Progenitor cell of endocrine pancreas (in vitro differentiated cells): ENCODE measurements around the gene C5orf63. TPM values are rescaled to one million over a fixed set of nuclear protein-coding genes. Genes with fewer than 3 reads are reported as not detected.
"Not testable (repeated sequence)": the region's sequence is repeated elsewhere in the genome, so short reads cannot be mapped to it uniquely, and the experiment has no call there.

Experiments
- DNase-seq: peaks from one replicate; pipeline ENCODE4 v3.0.0; 2021; ENCODE audit warnings: low spot score; ENCODE audit not compliant: unreplicated experiment
- H3K27ac Mint-ChIP-seq: 2 replicates; pipeline ENCODE4 v1.8.0; 2021; ENCODE audit warnings: mild to moderate bottlenecking, moderate library complexity, mixed read lengths
- H3K27me3 Mint-ChIP-seq: 2 replicates; pipeline ENCODE4 v1.8.0; 2021; ENCODE audit warnings: mixed read lengths
- H3K36me3 Mint-ChIP-seq: 2 replicates; pipeline ENCODE4 v1.8.0; 2022; ENCODE audit warnings: mixed read lengths; ENCODE audit not compliant: insufficient read depth
- H3K4me1 Mint-ChIP-seq: 2 replicates; pipeline ENCODE4 v1.8.0; 2021; ENCODE audit warnings: low read depth, mixed read lengths
- H3K4me3 Mint-ChIP-seq: 2 replicates; pipeline ENCODE4 v1.8.0; 2021; ENCODE audit warnings: low read depth, mild to moderate bottlenecking, moderate library complexity, mixed read lengths
- H3K9me3 Mint-ChIP-seq: 2 replicates; pipeline ENCODE4 v1.8.0; 2021; ENCODE audit warnings: low read depth, mixed read lengths
- long read RNA-seq: library from polyadenylated mRNA; unstranded; transcript quantifications from one replicate; pipeline ENCODE4 v2.0.0, GENCODE V29; 2020
- total RNA-seq: library from RNA; stranded (reverse); gene quantifications from 2 replicates; pipeline ENCODE4 v1.2.1, GENCODE V29; 2021
- TF ChIP-seq, protein P1 (sequence below): fragments of 200-600 bp; sonication (generic); IDR thresholded peaks from one replicate; pipeline ENCODE4 v1.5.0; 2021; ENCODE audit warnings: antibody characterized with exemption, mild to moderate bottlenecking; ENCODE audit not compliant: unreplicated experiment

The C5orf63 gene
- 9.1 and 9.9 TPM in 2 replicates for total RNA-seq
- long read RNA-seq, full-length matches to known transcripts, result 12 of 27 reads
- long read RNA-seq, partial matches to known transcripts, result 7 of 27 reads
- long read RNA-seq, other reads (novel, unspliced or antisense), result 8 of 27 reads

DNA sequence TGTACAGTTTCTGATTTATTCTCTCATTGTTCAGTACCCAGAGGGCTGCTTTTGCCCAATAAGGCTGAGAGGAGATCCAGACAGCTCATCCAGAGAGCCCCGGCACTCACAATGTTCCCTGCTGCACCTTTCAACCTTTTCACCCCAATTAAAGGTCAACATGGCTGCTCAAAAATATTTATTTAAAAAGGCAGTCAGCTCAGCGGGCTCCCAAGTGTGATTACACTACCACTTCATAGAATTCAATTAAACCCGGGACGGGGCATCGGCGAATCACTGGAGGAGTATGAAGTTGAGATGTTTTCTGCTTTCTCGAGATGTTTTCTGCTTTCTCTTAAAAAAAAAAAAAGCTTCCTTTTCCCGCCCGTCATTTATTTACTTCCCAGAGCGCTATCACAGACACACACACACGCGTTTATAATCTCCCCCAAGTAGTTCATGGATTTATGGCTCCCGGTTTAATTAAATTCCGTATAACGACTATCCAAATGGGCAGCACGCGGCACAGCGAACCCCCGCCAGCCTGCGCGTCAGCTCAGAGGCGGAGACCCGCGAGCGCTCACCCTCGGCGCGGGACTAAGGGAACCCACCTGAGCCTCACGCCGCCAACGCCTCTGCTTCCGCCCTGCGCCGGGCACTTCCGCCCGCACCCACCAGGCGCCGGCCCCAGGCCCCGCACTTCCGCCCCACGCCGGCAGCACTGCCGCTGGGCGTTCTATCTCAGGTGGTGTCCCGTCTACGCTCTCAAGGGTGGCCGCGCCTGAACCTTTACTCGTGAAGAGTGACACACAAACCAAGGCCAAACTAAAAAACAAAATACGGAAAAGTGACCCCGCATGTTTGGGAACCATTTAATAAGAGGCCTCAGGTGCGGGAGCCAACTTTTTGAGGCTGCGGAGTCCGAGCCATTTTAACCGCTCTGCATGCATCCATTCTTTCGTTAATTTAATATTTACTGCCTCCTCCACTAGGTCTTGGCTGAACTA is at the start of gene C5orf63:
Gene C5orf63, minus strand, starts transcription at position 642 of the 986 bp plus-strand sequence. CDS start 14,507 bp downstream, outside the sequence.
- peak within 1 kb of the TSS; percentile 91 for H3K27ac Mint-ChIP-seq
- peak within 1 kb of the TSS; percentile 92 for H3K4me3 Mint-ChIP-seq
- peak; percentile 39 for DNase-seq

DNA sequence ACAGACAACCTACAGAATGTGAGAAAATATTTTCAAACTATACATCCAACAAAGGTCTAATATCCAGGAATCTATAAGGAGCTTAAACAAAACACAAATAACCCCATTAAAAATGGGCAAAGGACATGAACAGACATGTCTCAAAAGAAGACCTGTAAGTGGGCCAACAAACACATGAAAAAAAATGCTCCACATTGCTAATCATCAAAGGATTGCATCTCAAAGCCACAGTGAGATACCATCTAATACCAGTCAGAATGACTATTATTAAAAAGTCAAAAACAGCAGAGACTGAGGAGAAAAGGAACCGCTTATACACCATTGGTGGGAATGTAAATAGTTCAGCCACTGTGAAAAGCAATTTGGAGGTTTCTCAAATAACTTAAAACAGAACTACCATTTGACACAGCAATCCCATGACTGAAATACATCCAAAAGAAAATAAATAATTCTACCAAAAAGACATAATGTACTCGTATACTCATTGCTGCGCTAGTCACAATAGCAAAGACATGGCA is 39.1 kb upstream of the C5orf63 start:
- Mint-ChIP-seq H3K27me3 (no peaks in the 10 kb centered on the region), H3K9me3 (peaks cover 32% of the 10 kb centered on the region), H3K36me3 (peaks cover 9% of the 10 kb centered on the region), H3K4me1 (no peaks in the 10 kb centered on the region), H3K27ac (no peak overlapping the region), H3K4me3 (no peak overlapping the region)
- no peak for DNase-seq
- TF ChIP-seq, protein P1, sequence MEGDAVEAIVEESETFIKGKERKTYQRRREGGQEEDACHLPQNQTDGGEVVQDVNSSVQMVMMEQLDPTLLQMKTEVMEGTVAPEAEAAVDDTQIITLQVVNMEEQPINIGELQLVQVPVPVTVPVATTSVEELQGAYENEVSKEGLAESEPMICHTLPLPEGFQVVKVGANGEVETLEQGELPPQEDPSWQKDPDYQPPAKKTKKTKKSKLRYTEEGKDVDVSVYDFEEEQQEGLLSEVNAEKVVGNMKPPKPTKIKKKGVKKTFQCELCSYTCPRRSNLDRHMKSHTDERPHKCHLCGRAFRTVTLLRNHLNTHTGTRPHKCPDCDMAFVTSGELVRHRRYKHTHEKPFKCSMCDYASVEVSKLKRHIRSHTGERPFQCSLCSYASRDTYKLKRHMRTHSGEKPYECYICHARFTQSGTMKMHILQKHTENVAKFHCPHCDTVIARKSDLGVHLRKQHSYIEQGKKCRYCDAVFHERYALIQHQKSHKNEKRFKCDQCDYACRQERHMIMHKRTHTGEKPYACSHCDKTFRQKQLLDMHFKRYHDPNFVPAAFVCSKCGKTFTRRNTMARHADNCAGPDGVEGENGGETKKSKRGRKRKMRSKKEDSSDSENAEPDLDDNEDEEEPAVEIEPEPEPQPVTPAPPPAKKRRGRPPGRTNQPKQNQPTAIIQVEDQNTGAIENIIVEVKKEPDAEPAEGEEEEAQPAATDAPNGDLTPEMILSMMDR, result no peak

More for the DNA sequence above, at the start of gene C5orf63:
- peaks cover 6% of the 10 kb centered on the region for H3K9me3 Mint-ChIP-seq
- TF ChIP-seq, protein P1, result no peak
- H3K4me1 Mint-ChIP-seq, result peaks cover 9% of the 10 kb centered on the region
- no peaks in the 10 kb centered on the region for H3K36me3 Mint-ChIP-seq
- no peaks in the 10 kb centered on the region for H3K27me3 Mint-ChIP-seq

DNA sequence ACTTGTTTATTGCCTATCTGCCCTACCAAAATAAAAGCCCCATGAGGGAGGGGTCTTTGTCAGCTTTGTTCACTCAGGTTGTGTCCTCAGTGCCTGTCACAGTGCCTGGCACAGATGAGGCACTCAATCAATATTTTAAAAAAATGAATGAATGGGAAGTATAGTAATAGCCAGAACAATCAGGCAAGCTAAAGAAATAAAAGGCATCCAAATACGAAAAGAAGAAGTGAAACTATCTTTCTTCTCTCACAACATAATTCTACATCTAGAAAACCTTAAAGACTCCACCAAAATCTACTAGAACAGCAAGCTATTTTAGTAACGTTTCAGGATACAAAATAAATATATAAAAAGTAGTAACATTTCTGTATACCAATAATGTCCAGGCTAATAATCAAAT is 37.8 kb upstream of the C5orf63 start:
- TF ChIP-seq, protein P1, result no peak
- Mint-ChIP-seq H3K36me3 (peaks cover 9% of the 10 kb centered on the region), H3K4me1 (no peaks in the 10 kb centered on the region), H3K9me3 (peaks cover 36% of the 10 kb centered on the region), H3K27me3 (no peaks in the 10 kb centered on the region), H3K4me3 (no peak overlapping the region), H3K27ac (no peak overlapping the region)
- no peak for DNase-seq

DNA sequence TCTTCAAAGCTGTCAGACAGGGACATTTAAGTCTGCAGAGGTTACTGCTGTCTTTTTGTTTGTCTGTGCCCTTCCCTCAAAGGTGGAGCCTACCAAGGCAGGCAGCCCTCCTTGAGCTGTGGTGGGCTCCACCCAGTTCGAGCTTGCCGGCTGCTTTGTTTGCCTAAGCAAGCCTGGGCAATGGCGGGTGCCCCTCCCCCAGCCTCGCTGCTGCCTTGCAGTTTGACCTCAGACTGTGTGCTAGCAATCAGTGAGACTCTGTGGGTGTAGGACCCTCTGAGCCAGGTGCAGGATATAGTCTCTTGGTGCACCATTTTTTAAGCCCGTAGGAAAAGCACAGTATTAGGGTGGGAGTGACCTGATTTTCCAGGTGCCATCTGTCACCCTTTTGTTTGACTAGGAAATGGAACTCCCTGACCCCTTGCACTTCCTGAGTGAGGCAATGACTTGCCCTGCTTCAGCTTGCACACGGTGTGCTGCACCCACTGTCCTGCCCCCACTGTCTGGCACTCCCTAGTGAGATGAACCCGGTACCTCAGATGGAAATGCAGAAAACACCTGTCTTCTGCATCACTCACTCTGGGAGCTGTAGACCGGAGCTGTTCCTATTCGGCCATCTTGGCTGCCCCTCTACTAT is 35.4 kb upstream of the C5orf63 start:
- not testable (repeated sequence) for H3K36me3 Mint-ChIP-seq, H3K27me3 Mint-ChIP-seq, H3K27ac Mint-ChIP-seq, H3K4me3 Mint-ChIP-seq, H3K4me1 Mint-ChIP-seq, DNase-seq
- peaks cover 38% of the 10 kb centered on the region for H3K9me3 Mint-ChIP-seq

DNA sequence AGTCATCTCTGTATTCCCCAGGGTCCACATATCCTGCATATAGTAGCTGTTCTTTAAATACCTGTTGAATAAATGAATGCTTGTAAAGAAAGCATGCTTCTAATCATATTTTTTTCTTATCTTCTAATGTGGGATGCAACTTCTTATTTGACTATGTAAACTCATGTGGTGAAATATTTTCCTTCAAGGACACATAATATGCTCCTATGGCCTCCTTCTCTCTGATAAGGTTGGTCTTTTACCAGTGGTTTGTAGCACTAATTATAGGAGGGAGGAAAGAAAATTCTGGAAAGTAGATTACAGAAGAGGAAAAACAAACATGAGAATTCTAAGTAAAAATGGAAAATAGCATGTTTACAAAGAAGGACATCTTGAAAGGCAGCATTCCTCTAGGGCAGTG is 28.6 kb upstream of the C5orf63 start:
- H3K4me3 Mint-ChIP-seq, result no peak overlapping the region
- no peak for DNase-seq
- peaks cover 8% of the 10 kb centered on the region for H3K9me3 Mint-ChIP-seq
- no peaks in the 10 kb centered on the region for H3K36me3 Mint-ChIP-seq
- no peak overlapping the region for H3K27ac Mint-ChIP-seq
- H3K4me1 Mint-ChIP-seq, result peaks cover 12% of the 10 kb centered on the region
- TF ChIP-seq, protein P1, result no peak
- H3K27me3 Mint-ChIP-seq, result no peaks in the 10 kb centered on the region
